BJ (cell line): Measurements from ENCODE around the gene PPP2R5D. TPM values are rescaled to one million over a fixed set of nuclear protein-coding genes. Genes with fewer than 3 reads are reported as not detected.

Experiments
- CTCF ChIA-PET: fragments of 350-600 bp; formaldehyde crosslinking; extraction: SDS; loops from one replicate; lab custom pipeline; 2021; ENCODE audit warnings: antibody characterized with exemption, inconsistent platforms; lab: Yijun Ruan, JAX
- POLR2A ChIA-PET: fragments of 300-600 bp; sonication (Branson Sonifier 250); formaldehyde crosslinking; extraction: SDS; loops from one replicate; lab custom pipeline; 2021; ENCODE audit warnings: antibody characterized with exemption; lab: Charles Lee
- DNase-seq: peaks from one replicate; pipeline ENCODE4 v3.0.0-alpha.2; 2011; ENCODE audit warnings: low read depth
- H3K27me3 ChIP-seq: 2 replicates; pipeline ENCODE4 v1.6.0; 2011; ENCODE audit warnings: low read length; ENCODE audit not compliant: control insufficient read depth, insufficient read depth
- H3K36me3 ChIP-seq: 2 replicates; pipeline ENCODE4 v1.5.1; 2011; ENCODE audit warnings: low read length; ENCODE audit not compliant: control insufficient read depth, insufficient read depth
- H3K4me3 ChIP-seq: 2 replicates; pipeline ENCODE4 v1.5.1; 2011; ENCODE audit warnings: low read depth, mild to moderate bottlenecking, control low read depth, low read length
- polyA plus RNA-seq: library from polyadenylated mRNA; depleted of rRNA; stranded (reverse); fragments of >200 nt; gene quantifications from 2 replicates; pipeline ENCODE4 v1.2.3, GENCODE V29; 2011
- TF ChIP-seq, protein P1 (sequence below): IDR thresholded peaks from 2 replicates; pipeline ENCODE4 v1.5.1; 2011; ENCODE audit warnings: low read depth, mild to moderate bottlenecking, control low read depth, inconsistent platforms, low read length, moderate library complexity; ENCODE audit not compliant: insufficient read depth

PPP2R5D gene
- polyA plus RNA-seq, 1 experiment, result 61.8 TPM

DNA sequence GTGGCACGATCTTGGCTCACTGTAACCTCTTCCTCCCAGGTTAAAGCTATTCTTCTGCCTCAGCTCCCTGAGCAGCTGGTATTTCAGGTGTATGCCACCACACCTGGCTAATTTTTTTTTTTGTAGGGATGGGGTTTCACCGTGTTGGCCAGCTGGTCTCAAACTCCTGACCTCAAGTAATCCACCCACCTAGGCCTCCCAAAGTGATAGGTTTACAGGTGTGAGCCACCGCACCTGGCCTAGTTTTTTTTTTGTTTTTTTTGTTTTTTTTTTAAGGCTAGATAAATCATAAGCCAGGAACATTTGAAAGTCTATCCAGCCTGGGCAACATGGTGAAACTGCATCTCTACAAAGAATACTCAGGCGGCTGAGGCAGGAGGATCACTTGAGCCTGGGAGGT, 48.0 kb downstream of the PPP2R5D start:
- no peaks in the 10 kb centered on the region for H3K27me3 ChIP-seq
- TF ChIP-seq, protein P1, sequence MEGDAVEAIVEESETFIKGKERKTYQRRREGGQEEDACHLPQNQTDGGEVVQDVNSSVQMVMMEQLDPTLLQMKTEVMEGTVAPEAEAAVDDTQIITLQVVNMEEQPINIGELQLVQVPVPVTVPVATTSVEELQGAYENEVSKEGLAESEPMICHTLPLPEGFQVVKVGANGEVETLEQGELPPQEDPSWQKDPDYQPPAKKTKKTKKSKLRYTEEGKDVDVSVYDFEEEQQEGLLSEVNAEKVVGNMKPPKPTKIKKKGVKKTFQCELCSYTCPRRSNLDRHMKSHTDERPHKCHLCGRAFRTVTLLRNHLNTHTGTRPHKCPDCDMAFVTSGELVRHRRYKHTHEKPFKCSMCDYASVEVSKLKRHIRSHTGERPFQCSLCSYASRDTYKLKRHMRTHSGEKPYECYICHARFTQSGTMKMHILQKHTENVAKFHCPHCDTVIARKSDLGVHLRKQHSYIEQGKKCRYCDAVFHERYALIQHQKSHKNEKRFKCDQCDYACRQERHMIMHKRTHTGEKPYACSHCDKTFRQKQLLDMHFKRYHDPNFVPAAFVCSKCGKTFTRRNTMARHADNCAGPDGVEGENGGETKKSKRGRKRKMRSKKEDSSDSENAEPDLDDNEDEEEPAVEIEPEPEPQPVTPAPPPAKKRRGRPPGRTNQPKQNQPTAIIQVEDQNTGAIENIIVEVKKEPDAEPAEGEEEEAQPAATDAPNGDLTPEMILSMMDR, result no peak
- ChIA-PET CTCF (interaction anchor here (0.9 to 1.5 kb wide), 3 partner anchors 10 to 132 kb away, joined by 3 read pairs; no protein-coding TSS in a partner anchor), POLR2A (no interaction called here)
- no peak for DNase-seq
- no peak overlapping the region for H3K4me3 ChIP-seq
- peaks cover 24% of the 10 kb centered on the region for H3K36me3 ChIP-seq

DNA sequence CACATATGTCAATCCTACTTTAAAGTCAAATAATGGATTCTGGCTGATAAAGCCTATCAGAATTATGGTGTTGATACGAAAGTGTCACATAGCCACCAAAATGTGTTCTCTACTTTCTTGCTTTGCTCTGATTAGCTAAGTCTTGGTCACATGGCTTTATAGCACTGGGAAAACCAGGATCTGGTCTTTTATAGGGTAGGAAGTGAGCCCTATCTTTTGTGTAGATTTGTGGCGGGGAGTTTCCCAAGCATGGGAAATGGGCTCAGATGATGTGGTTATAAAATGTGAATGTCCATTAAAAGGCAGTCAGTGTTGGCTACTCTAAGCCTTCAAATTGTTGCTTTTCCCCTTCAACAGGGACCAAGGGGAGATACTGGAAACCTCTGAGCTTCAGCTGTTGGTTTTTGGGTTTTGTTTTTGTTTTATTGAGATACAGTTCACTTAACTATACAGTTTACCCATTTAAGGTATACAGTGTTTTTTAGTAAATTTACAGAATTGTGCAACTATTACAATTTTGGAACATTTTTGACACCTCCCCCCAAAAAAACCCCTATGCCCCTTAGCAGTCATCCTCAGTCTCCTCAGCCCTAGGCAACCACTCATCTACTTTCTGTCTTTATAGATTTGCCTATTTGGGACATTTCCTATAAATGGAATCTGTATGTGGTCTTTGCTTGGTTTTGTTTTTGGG, 49.3 kb downstream of the PPP2R5D start:
- DNase-seq, result no peak
- POLR2A ChIA-PET, result no interaction called here
- H3K4me3 ChIP-seq, result no peak overlapping the region
- no peaks in the 10 kb centered on the region for H3K27me3 ChIP-seq
- TF ChIP-seq, protein P1, result no peak
- CTCF ChIA-PET, result interaction anchor here (1.5 kb wide), 2 partner anchors 132 to 133 kb away, joined by 3 read pairs; no protein-coding TSS in a partner anchor
- peaks cover 26% of the 10 kb centered on the region for H3K36me3 ChIP-seq

DNA sequence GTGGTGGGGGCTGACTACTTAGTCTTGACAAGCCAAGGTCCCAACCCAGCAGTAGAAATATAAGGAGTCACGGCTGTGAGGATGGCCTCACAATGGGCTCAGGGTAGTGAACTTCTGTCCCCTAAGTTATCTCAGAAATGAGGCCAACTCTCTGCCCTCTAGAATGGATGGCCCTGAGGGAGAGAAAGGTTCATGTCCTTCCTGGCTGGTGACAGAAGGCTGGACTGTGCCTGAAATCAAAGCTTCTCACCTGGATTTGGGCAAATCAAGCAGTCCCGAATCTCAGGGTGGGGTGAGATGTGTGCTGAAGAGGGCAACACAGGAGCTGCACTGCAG, 49.8 kb downstream of the PPP2R5D start:
- TF ChIP-seq, protein P1, result no peak
- no peak for DNase-seq
- H3K36me3 ChIP-seq, result peaks cover 24% of the 10 kb centered on the region
- no peaks in the 10 kb centered on the region for H3K27me3 ChIP-seq
- H3K4me3 ChIP-seq, result no peak overlapping the region
- POLR2A ChIA-PET, result no interaction called here
- CTCF ChIA-PET, result no interaction called here

DNA sequence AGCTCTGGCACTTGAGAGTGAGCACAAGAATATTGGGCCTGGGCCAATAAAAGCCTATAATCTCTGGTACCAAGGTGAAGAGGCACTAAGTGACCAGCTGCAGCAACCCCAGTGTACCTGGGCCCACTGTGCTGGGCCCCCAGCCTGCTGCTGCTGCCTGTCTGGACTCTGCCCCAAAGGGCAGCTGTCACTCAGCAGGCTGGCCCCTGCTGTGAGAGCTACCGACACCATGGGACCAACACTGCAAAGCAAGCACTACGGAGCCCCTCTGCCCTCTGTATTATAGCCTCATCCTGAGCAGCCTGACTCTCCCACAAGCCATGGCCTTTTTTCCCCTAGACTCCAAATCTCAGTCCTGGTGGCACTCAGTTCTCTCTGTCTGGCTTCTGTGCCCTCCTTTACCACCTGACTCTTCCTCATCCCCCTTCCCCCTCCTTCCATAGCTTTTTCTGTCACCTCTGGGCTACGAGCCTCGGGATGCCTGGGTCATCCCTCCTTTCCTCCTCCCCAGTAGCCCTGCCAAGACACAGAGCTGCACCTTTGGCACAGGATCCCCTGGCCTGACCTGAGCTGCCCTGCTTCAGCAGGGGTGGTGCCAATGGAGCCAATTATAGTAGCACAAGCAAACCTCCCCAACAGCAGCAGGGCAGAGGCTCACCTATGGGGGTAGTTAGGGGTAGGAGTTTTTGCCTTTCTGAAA, 51.3 kb downstream of the PPP2R5D start:
- no peak for DNase-seq
- Histone ChIP-seq H3K36me3 (peaks cover 30% of the 10 kb centered on the region), H3K27me3 (no peaks in the 10 kb centered on the region), H3K4me3 (no peak overlapping the region)
- TF ChIP-seq, protein P1, result no peak
- CTCF ChIA-PET, result interaction anchor here (0.7 to 1.5 kb wide), 3 partner anchors 9 to 117 kb away, joined by 4 read pairs; partner anchors contain the start of genes KLC4 and MRPL2
- POLR2A ChIA-PET, result interaction anchor here (0.6 to 0.9 kb wide), 2 partner anchors 254 to 261 kb away, joined by 4 to 7 read pairs; partner anchors contain the start of gene BICRAL

DNA sequence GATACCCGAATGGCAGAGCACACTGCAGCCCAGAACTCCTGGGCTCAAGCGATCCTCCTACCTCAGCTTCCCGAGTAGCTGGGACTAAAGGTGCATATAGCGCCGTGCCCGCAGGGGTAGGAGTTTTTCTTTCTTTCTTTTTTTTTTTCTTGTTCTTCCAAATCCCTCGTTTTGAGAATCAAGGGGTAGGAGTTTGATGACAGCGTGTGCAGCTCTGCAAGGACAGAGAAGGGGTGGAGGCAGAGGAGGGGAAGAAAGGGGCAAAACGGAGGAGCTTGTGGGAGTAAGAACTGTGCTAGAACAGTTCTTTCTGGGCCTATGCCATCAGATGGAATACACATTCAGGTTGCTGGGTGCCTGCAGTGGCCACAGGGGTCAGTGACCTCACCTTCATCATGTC, 52.3 kb downstream of the PPP2R5D start:
- TF ChIP-seq, protein P1, result no peak
- Histone ChIP-seq H3K27me3 (no peaks in the 10 kb centered on the region), H3K36me3 (peaks cover 33% of the 10 kb centered on the region), H3K4me3 (no peak overlapping the region)
- DNase-seq, result no peak
- ChIA-PET CTCF (interaction anchor here (0.9 to 1.5 kb wide), 2 partner anchors 8 to 23 kb away, joined by 4 read pairs; partner anchors contain the start of genes KLC4 and MRPL2), POLR2A (no interaction called here)
